Measurements from ENCODE around the gene HES6. TPM values are rescaled to one million over a fixed set of nuclear protein-coding genes. Genes with fewer than 3 reads are reported as not detected.

Gene HES6
- total RNA-seq, 2 experiments from 2014 or later, result 13.1 to 13.8 TPM

- Histone ChIP-seq H3K27ac (ENCODE audit: low read depth, low read length, poor library complexity, severe bottlenecking) (no peak overlapping the region), H3K79me2 (ENCODE audit: insufficient read depth, low read depth, low read length) (no peaks in the 10 kb centered on the region), H2AFZ (ENCODE audit: low read length) (no peak overlapping the region), H3K9me2 (ENCODE audit: insufficient read depth, low read length) (no peaks in the 10 kb centered on the region), H3K4me3 (ENCODE audit: low read depth, low read length, poor library complexity, severe bottlenecking) (no peak overlapping the region), H3K9me3 (ENCODE audit: low read length) (no peaks in the 10 kb centered on the region), H4K20me1 (ENCODE audit: insufficient read depth, low read length) (no peaks in the 10 kb centered on the region), H3K36me3 (ENCODE audit: insufficient read depth, low read length) (peaks cover 39% of the 10 kb centered on the region), H3K4me1 (ENCODE audit: insufficient read depth, low read length, poor library complexity, severe bottlenecking) (no peaks in the 10 kb centered on the region), H3K4me2 (ENCODE audit: low read length) (no peak overlapping the region)
- ChIA-PET POLR2A (no interaction called here), CTCF (ENCODE audit: unreplicated experiment) (no interaction called here)
- DNase-seq (ENCODE audit: low spot score), result peak; percentile 70
- no TSS peak for BruUV-seq (replicated peaks)
- TF ChIP-seq EZH2phosphoT487 (IDR thresholded peaks at IDR 0.05; ENCODE audit: borderline replicate concordance, low read depth, low read length), result no peak
- TF ChIP-seq, protein P1, sequence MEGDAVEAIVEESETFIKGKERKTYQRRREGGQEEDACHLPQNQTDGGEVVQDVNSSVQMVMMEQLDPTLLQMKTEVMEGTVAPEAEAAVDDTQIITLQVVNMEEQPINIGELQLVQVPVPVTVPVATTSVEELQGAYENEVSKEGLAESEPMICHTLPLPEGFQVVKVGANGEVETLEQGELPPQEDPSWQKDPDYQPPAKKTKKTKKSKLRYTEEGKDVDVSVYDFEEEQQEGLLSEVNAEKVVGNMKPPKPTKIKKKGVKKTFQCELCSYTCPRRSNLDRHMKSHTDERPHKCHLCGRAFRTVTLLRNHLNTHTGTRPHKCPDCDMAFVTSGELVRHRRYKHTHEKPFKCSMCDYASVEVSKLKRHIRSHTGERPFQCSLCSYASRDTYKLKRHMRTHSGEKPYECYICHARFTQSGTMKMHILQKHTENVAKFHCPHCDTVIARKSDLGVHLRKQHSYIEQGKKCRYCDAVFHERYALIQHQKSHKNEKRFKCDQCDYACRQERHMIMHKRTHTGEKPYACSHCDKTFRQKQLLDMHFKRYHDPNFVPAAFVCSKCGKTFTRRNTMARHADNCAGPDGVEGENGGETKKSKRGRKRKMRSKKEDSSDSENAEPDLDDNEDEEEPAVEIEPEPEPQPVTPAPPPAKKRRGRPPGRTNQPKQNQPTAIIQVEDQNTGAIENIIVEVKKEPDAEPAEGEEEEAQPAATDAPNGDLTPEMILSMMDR (conservative IDR thresholded peaks at IDR 0.05; ENCODE audit: low read length), result peak; percentile 92
- intact Hi-C loops (cut with micrococcal nuclease; ENCODE audit: unreplicated experiment), result no loop called here
Measured at GRCh38 chr2:238256594-238257104, 16.8 kb upstream of the HES6 start.

GRCh38 chr2:238256111-238256510 lies 16.3 kb upstream of the HES6 start:
- no peaks in the 10 kb centered on the region for H4K20me1 ChIP-seq (ENCODE audit: insufficient read depth, low read length)
- no TSS peak for BruUV-seq (replicated peaks)
- CTCF ChIA-PET (ENCODE audit: unreplicated experiment), result no interaction called here
- no peaks in the 10 kb centered on the region for H3K79me2 ChIP-seq (ENCODE audit: insufficient read depth, low read depth, low read length)
- H3K36me3 ChIP-seq (ENCODE audit: insufficient read depth, low read length), result peaks cover 39% of the 10 kb centered on the region
- no peaks in the 10 kb centered on the region for H3K9me3 ChIP-seq (ENCODE audit: low read length)
- H3K9me2 ChIP-seq (ENCODE audit: insufficient read depth, low read length), result no peaks in the 10 kb centered on the region
- no peak overlapping the region for H3K4me2 ChIP-seq (ENCODE audit: low read length)
- H2AFZ ChIP-seq (ENCODE audit: low read length), result no peak overlapping the region
- POLR2A ChIA-PET, result no interaction called here
- intact Hi-C loops (cut with micrococcal nuclease; ENCODE audit: unreplicated experiment), result no loop called here
- no peak overlapping the region for H3K27ac ChIP-seq (ENCODE audit: low read depth, low read length, poor library complexity, severe bottlenecking)
- H3K4me1 ChIP-seq (ENCODE audit: insufficient read depth, low read length, poor library complexity, severe bottlenecking), result no peaks in the 10 kb centered on the region
- H3K4me3 ChIP-seq (ENCODE audit: low read depth, low read length, poor library complexity, severe bottlenecking), result no peak overlapping the region
- TF ChIP-seq, protein P1 (conservative IDR thresholded peaks at IDR 0.05; ENCODE audit: low read length), result no peak
- no peak for TF ChIP-seq EZH2phosphoT487 (IDR thresholded peaks at IDR 0.05; ENCODE audit: borderline replicate concordance, low read depth, low read length)
- DNase-seq (ENCODE audit: low spot score), result no peak

- no peak for DNase-seq (ENCODE audit: low spot score)
- no peak overlapping the region for H2AFZ ChIP-seq (ENCODE audit: low read length)
- intact Hi-C loops (cut with micrococcal nuclease; ENCODE audit: unreplicated experiment), result no loop called here
- H3K4me1 ChIP-seq (ENCODE audit: insufficient read depth, low read length, poor library complexity, severe bottlenecking), result no peaks in the 10 kb centered on the region
- no peaks in the 10 kb centered on the region for H3K9me2 ChIP-seq (ENCODE audit: insufficient read depth, low read length)
- H3K36me3 ChIP-seq (ENCODE audit: insufficient read depth, low read length), result peaks cover 39% of the 10 kb centered on the region
- no peak overlapping the region for H3K4me3 ChIP-seq (ENCODE audit: low read depth, low read length, poor library complexity, severe bottlenecking)
- no peak overlapping the region for H3K4me2 ChIP-seq (ENCODE audit: low read length)
- H3K9me3 ChIP-seq (ENCODE audit: low read length), result no peaks in the 10 kb centered on the region
- ChIA-PET CTCF (ENCODE audit: unreplicated experiment) (no interaction called here), POLR2A (no interaction called here)
- H3K79me2 ChIP-seq (ENCODE audit: insufficient read depth, low read depth, low read length), result no peaks in the 10 kb centered on the region
- H4K20me1 ChIP-seq (ENCODE audit: insufficient read depth, low read length), result no peaks in the 10 kb centered on the region
- BruUV-seq (replicated peaks), result no TSS peak
- no peak overlapping the region for H3K27ac ChIP-seq (ENCODE audit: low read depth, low read length, poor library complexity, severe bottlenecking)
- no peak for TF ChIP-seq EZH2phosphoT487 (IDR thresholded peaks at IDR 0.05; ENCODE audit: borderline replicate concordance, low read depth, low read length)
- TF ChIP-seq, protein P1 (conservative IDR thresholded peaks at IDR 0.05; ENCODE audit: low read length), result no peak
Measured at GRCh38 chr2:238255636-238256035, 15.8 kb upstream of the HES6 start.
